ENCODE results near the gene USPL1. TPM values are rescaled to one million over a fixed set of nuclear protein-coding genes. Genes with fewer than 3 reads are reported as not detected.

Gene USPL1
- total and polyA plus RNA-seq, 4 donors = 4.1 to 13.0 (median 8.2) TPM

DNA sequence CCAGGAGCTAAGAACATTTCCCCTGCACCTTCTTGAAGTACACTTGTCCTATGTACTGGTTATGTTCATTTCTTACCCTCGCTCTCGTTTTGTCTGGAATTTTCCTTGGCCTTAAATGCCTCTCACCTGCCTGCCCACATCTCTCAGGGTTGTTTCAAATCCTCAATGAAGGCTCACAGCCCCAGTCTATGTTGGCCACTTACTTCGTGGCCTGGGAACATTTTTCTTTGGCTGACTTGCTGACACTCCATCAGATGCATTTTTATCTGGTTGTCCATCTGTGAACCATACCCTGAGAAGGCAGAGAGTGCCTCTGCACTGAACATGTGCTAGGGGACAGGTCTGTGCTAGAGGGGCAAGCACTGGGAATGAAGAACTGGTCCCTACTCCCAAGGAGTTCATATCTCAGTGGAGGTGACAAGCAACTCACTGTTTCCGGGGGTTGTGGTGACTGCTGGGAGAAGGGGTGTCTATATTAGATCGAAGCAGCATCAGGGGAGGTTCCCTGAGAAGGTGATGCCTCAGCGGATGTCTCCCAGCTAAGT lies 53.6 kb downstream of the USPL1 start:
- Histone ChIP-seq H3K4me3 (ENCODE audit: low read depth in 1 of 3, low read length in 3 of 3) (no peak overlapping the region), H3K9ac (ENCODE audit: low read depth in 1 of 2, low read length in 2 of 2) (no peak overlapping the region), H3K27me3 (ENCODE audit: control insufficient read depth in 4 of 4, insufficient read depth in 4 of 4, low read length in 3 of 4) (no peaks in the 10 kb centered on the region), H3K9me3 (ENCODE audit: control insufficient read depth in 4 of 4, low read length in 3 of 4) (no peaks in the 10 kb centered on the region), H3K27ac (ENCODE audit: low read depth in 1 of 2, low read length in 2 of 2) (no peak overlapping the region), H3K4me1 (ENCODE audit: control insufficient read depth in 4 of 4, insufficient read depth in 4 of 4, low read length in 3 of 4) (peaks cover 0 to 15% (median 8%) of the 10 kb centered on the region in 4 donors), H3K36me3 (ENCODE audit: control insufficient read depth in 4 of 4, insufficient read depth in 3 of 4, low read depth in 1 of 4, low read length in 3 of 4) (no peaks in the 10 kb centered on the region)
- TF ChIP-seq, protein P1, sequence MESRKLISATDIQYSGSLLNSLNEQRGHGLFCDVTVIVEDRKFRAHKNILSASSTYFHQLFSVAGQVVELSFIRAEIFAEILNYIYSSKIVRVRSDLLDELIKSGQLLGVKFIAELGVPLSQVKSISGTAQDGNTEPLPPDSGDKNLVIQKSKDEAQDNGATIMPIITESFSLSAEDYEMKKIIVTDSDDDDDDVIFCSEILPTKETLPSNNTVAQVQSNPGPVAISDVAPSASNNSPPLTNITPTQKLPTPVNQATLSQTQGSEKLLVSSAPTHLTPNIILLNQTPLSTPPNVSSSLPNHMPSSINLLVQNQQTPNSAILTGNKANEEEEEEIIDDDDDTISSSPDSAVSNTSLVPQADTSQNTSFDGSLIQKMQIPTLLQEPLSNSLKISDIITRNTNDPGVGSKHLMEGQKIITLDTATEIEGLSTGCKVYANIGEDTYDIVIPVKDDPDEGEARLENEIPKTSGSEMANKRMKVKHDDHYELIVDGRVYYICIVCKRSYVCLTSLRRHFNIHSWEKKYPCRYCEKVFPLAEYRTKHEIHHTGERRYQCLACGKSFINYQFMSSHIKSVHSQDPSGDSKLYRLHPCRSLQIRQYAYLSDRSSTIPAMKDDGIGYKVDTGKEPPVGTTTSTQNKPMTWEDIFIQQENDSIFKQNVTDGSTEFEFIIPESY (IDR thresholded peaks at IDR 0.05) = no peak
- TF ChIP-seq YY1 (IDR thresholded peaks at IDR 0.05) (no peak), HNF4A (conservative IDR thresholded peaks at IDR 0.05) (no peak), JUND (IDR thresholded peaks at IDR 0.05) (no peak), EGR1 (IDR thresholded peaks at IDR 0.05; ENCODE audit: low read depth in 2 of 2) (no peak), RAD21 (IDR thresholded peaks at IDR 0.05) (no peak), GABPA (IDR thresholded peaks at IDR 0.05 in 1 of 2, conservative IDR thresholded peaks at IDR 0.05 in 1 of 2) (no peak), HNF4G (IDR thresholded peaks at IDR 0.05) (no peak), SP1 (IDR thresholded peaks at IDR 0.05) (no peak), NR2F2 (IDR thresholded peaks at IDR 0.05) (no peak), TAF1 (conservative IDR thresholded peaks at IDR 0.05) (no peak), FOXA1 (IDR thresholded peaks at IDR 0.05) (no peak), RXRA (IDR thresholded peaks at IDR 0.05) (no peak)
- TF ChIP-seq, protein P2, sequence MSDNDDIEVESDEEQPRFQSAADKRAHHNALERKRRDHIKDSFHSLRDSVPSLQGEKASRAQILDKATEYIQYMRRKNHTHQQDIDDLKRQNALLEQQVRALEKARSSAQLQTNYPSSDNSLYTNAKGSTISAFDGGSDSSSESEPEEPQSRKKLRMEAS (IDR thresholded peaks at IDR 0.05) = no peak
- TF ChIP-seq, protein P3, sequence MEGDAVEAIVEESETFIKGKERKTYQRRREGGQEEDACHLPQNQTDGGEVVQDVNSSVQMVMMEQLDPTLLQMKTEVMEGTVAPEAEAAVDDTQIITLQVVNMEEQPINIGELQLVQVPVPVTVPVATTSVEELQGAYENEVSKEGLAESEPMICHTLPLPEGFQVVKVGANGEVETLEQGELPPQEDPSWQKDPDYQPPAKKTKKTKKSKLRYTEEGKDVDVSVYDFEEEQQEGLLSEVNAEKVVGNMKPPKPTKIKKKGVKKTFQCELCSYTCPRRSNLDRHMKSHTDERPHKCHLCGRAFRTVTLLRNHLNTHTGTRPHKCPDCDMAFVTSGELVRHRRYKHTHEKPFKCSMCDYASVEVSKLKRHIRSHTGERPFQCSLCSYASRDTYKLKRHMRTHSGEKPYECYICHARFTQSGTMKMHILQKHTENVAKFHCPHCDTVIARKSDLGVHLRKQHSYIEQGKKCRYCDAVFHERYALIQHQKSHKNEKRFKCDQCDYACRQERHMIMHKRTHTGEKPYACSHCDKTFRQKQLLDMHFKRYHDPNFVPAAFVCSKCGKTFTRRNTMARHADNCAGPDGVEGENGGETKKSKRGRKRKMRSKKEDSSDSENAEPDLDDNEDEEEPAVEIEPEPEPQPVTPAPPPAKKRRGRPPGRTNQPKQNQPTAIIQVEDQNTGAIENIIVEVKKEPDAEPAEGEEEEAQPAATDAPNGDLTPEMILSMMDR (IDR thresholded peaks at IDR 0.05; ENCODE audit: low read depth, low read length, missing input control) = no peak
- TF ChIP-seq, protein P4, sequence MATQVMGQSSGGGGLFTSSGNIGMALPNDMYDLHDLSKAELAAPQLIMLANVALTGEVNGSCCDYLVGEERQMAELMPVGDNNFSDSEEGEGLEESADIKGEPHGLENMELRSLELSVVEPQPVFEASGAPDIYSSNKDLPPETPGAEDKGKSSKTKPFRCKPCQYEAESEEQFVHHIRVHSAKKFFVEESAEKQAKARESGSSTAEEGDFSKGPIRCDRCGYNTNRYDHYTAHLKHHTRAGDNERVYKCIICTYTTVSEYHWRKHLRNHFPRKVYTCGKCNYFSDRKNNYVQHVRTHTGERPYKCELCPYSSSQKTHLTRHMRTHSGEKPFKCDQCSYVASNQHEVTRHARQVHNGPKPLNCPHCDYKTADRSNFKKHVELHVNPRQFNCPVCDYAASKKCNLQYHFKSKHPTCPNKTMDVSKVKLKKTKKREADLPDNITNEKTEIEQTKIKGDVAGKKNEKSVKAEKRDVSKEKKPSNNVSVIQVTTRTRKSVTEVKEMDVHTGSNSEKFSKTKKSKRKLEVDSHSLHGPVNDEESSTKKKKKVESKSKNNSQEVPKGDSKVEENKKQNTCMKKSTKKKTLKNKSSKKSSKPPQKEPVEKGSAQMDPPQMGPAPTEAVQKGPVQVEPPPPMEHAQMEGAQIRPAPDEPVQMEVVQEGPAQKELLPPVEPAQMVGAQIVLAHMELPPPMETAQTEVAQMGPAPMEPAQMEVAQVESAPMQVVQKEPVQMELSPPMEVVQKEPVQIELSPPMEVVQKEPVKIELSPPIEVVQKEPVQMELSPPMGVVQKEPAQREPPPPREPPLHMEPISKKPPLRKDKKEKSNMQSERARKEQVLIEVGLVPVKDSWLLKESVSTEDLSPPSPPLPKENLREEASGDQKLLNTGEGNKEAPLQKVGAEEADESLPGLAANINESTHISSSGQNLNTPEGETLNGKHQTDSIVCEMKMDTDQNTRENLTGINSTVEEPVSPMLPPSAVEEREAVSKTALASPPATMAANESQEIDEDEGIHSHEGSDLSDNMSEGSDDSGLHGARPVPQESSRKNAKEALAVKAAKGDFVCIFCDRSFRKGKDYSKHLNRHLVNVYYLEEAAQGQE (IDR thresholded peaks at IDR 0.05) = no peak
- TF ChIP-seq, protein P5, sequence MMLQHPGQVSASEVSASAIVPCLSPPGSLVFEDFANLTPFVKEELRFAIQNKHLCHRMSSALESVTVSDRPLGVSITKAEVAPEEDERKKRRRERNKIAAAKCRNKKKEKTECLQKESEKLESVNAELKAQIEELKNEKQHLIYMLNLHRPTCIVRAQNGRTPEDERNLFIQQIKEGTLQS (IDR thresholded peaks at IDR 0.05) = no peak
- DNase-seq (ENCODE audit: low spot score) = no peak
- 92% methylated on average over 6 of the region's 6 CpGs for WGBS

All from liver (tissue), 9 donors.